HG03066 (cell line): ENCODE results near the gene PEX26.
"Not testable (repeated sequence)": the region's sequence is repeated elsewhere in the genome, so short reads cannot be mapped to it uniquely, and the experiment has no call there.

Source experiments
- ATAC-seq: cut with Tn5 transposase; IDR thresholded peaks from one replicate; pipeline ENCODE4 v1.9.1; 2021; ENCODE audit warnings: low read depth; ENCODE audit not compliant: unreplicated experiment

Gene PEX26

DNA sequence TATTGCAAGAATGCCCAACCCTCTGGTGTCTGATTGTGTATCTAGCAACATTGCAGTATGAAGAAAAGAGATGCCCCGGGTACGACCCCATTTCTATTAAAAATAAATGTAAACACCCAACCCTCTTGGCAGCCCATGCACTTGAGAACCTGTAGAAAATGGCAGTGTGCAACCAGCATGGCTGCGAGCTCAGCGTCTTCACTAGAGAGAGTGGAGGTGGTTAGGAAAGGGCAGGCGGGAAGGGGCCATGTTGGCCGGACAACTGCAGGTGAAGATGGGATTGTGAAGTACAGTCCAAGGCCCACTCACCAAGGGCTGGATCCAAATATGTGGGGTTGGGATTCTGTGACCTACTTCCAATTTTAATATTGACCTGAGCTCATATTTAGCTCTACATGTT lies 15.9 kb downstream of the PEX26 start:
- no peak for ATAC-seq

DNA sequence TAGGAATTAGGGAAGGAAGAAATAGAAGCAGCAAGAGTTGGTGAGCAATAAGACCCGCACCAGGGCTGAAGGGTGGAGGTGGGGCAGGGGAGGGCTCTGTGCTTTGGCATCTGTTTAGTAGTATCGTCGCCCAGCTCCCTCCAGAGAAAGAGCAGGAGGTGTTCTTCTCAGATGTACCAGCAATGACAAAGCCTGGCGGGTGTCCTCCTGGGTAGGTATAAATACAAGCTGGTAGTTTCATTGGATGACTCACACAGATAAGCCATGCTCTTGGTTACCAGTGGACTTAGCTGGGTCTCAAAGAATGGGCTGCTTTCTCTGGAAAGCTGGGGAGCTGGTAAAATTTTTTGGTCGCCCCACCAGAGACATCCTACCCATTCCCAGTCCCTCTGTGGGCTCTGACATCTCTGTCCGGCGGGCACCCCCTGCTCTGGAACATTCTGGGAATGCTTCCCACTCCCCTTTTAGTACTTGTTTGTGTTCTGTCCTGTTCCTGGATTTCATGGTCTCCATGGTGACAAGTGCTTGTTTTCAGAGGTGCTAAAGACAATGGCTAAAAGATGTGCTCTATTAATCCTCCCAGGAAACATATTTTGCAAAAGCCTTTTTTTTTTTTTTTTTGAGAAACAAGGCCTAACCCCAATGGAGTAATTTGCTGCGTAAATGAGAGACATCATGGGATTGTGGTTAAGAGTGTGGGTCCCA lies 17.5 kb downstream of the PEX26 start:
- ATAC-seq: no peak

- no peak for ATAC-seq
Measured at GRCh38 chr22:18096823-18097222, 19.0 kb downstream of the PEX26 start.

- ATAC-seq: no peak
Measured at GRCh38 chr22:18100781-18101180, 23.0 kb downstream of the PEX26 start.

- no peak for ATAC-seq
Measured at GRCh38 chr22:18101536-18101935, 23.7 kb downstream of the PEX26 start.

DNA sequence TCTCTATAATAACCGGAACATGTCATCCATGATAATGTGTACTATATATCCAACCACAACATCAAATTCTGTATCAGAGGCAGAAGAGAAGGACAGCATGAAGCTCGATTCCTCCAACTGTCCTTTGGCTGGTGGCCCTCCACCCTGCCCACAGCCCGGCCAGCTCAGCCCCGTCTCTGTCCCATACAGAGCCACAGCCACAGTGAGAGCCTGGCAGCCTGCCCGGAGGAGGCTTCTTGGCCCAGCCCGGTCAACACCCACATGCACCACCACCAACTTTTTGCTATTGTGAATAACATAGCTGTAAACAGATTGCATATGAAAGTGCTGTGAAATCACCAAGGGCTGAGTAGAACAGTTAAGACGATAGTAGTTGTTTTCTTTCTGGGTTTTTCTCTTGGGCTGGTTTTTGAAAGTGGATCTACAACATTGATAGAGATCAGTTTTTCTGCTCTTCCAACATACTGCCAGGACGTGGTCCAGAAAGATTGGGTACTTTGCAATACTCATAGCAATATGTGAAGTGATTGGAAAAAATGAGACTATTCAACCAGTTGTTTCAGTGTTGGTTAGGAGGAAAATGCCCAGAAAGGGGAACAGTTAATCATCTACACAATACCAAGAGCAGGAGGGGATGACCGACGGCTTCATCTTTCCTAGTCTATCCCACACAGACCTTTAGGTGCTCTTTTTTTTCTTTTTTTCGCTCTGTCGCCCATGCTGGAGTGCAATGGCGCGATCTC lies 25.9 kb downstream of the PEX26 start:
- no peak for ATAC-seq

- no peak for ATAC-seq
Measured at GRCh38 chr22:18104566-18104965, 26.8 kb downstream of the PEX26 start.

DNA sequence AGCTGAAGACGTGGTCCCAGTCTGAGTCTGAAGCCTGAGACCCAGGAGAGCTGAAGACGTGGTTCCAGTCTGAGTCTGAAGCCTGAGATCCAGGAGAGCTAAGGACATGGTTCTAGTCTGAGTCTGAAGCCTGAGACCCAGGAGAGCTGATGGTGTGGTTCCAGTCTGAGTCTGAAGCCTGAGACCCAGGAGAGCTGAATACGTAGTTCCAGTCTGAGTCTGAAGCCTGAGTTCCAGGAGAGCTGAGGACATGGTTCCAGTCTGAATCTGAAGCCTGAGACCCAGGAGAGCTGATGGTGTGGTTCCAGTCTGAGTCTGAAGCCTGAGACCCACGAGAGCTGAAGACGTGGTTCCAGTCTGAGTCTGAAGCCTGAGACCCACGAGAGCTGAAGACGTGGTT lies 28.2 kb downstream of the PEX26 start:
- not testable (repeated sequence) for ATAC-seq

GRCh38 chr22:18106550-18107341 lies 29.0 kb downstream of the PEX26 start:
- not testable (repeated sequence) for ATAC-seq

DNA sequence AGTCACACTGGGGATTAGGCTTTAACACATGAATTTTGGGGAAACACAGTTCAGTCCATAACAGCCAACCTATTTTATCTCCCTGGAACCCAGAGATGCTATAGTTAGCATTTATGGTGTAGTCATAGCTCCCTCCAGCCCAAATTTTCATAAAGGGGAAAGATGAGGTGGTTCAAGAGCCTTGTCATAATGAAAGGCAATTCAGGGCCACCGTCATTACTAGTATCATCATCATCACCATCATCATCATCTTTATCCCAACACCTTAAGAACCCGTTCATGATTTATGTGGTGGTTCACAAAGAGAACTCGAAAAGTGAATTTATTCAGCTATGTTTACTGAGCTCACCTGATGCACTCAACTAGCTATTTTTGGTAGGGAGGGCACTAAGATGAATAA lies 30.4 kb downstream of the PEX26 start:
- no peak for ATAC-seq

DNA sequence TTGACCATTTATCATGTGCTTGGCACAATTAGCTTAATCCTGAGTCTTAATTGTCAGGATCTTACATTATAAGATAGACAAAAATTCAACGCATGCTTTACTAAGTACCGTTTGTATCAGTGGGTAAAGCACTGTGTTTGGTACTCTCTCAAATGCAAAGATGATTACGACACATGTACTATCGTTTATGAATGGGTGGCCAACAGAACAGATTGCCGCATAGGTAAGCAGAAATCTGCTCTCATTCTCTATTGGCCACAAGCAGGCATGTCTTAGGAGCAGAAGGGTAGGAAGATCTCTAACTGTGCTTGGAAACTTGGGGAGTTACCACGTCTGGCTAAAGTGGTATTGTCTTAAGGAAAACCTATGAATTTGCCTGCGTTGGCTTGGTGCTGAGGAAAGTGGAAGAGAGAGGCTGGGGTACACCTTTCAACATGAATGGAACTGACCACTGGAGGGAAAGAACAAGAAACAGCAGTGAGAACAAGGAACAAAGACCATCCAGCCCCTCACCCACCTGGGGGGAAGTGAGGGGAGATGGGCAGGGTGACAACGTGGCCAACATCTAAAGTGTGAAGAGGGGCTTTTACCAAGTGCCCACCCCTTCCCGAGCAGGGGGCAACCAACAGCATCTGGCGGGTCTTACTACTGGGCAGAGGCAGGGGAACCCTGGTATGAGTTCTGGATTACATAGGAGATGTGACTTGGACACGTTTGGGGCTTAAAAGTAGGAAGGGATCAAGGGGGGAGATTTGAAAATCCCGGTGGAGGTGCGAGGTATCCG lies 31.8 kb downstream of the PEX26 start:
- no peak for ATAC-seq

DNA sequence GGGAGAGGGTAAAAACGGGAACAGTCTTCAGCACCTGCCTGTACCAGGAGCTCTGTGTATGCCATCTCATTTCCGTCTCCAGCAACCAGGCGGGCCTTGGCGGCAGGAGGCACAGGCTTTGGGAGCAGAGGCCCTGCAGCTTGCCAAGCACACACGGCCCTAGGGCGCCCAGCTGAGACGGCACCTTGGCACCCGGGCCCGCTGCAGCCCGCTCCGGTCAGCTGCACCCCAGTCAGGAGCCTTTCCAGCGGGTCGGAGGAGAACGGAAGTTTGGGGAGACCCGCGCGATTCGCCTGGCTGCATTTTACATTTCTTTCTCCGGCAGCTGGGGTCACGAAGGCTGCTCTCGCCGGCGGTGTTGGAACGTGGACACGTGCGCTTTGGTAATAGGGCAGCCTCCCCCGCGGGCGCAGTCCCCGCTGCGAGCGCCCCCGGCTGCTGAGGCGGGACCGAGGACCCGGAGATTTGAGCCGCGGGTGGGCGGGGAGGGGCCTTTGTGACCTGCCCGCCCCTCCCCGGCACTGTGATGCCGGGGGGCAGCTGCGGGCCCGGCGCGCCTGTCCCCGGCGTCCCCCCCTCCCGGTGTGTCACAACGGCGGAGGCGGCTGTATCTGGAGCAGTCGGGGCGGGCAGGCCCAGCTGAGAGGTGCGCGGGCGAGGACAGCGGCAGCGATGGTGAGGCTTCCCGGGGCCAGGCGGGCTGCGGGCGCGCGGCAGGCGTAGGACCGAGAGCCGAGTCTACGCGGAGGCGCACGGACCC lies 32.6 kb downstream of the PEX26 start, which contains the start of gene TUBA8:
TUBA8 (plus strand) TSS at position 616 of the 760 bp plus-strand sequence; CDS start at position 673, 57 bp downstream.
- ATAC-seq: no peak

GRCh38 chr22:18110954-18111758 lies 33.4 kb downstream of the PEX26 start:
- ATAC-seq: no peak

DNA sequence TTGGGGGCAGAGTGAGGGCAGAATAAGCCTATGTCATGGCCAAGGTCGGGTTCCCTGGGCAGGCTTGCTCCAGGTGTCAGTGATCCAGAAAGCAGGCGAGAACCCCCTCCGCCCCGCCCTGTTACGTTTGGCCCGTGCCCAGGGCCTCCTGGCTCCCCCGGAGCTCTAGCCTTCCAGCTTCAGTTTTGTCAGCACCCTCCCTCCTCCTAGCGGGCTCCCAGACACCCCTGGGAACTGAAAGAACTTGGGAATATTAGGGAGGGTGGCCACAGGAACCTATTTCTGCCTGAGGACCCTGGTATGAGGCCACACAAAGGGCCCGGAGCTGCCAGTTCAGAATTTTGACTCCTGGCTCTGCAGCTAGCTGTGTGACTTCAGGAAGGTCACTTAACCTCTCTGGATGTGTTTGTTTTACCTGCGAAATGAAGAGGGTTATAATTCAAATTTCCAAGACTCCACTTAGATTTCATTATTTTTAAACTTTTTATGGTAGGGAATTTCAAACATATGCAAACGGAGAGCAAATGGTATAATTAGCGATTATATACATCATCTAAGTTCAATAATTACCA lies 34.1 kb downstream of the PEX26 start:
- no peak for ATAC-seq

- ATAC-seq: no peak
Measured at GRCh38 chr22:18112440-18112839, 34.6 kb downstream of the PEX26 start.

GRCh38 chr22:18113680-18114394 lies 36.0 kb downstream of the PEX26 start:
- ATAC-seq: no peak

DNA sequence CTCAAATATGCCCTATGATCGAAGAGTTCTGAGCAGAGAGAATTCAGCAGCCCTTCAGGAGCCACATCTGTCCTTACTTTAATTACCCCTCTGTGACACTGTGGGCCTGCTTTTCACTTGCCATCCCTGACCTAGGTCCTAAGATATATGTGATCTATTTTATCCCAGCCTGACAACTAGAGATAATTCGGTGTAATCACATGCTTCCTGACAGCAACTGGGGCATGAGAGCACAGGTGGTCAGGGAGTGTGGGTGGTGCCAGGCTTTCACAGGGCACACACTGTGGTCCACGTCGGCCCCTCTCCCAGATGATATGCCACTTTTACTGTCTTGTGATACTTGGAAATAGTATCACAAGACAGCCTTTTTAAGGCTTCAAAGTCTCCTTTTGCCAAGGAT lies 36.7 kb downstream of the PEX26 start:
- ATAC-seq: no peak
